Fibroblast of skin of abdomen (primary cell): ENCODE measurements around the gene CPE.
"Not testable (repeated sequence)": the region's sequence is repeated elsewhere in the genome, so short reads cannot be mapped to it uniquely, and the experiment has no call there.

Experiments used
- DNase-seq: peaks from one replicate; pipeline ENCODE4 v3.0.0-alpha.2; 2013

Gene CPE

GRCh38 chr4:165410214-165410613 is 31.4 kb downstream of the CPE start:
- DNase-seq = no peak

- DNase-seq = no peak
Observed at GRCh38 chr4:165415910-165416309, 37.1 kb downstream of the CPE start.

DNA sequence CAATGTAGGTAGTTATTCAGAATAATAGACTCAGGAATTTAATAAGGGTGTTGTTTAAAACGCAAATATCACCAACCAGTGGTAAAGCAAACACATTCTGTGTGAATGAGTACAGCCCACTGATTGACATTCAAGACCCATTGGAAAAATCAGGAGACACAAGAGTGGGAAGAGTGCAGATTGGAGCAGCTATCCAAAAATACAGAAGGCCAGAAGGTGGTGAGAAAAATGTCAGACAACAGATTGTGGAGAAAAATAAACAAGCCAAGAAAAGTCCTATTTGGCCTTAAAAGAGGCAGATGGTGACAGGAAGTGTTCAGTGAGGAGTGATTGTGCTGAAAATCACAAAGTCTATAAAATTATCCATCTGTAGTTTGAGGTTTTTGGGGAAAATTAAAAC is 39.3 kb downstream of the CPE start:
- DNase-seq = no peak

DNA sequence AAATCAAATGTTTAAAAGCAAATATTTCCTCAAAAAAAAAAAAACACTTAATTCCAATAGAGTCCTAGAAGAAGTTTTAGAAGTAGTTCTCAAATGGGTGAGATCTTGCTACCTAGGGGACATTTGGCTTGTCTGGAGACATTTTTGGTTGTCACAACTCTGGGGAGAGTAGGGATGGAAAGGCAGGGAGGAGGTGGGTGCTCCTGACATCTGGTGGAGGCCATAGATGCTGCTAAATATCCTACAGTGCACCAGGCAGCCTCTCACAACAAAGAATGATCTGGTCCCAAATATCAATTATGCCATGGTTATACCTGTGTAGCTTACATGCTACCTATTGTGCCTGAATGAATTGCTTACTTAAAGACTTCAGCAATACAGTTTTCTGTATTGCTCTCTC is 46.8 kb downstream of the CPE start:
- no peak for DNase-seq

- no peak for DNase-seq
Observed at GRCh38 chr4:165426331-165426730, 47.5 kb downstream of the CPE start.

- no peak for DNase-seq
Observed at GRCh38 chr4:165426823-165427222, 48.0 kb downstream of the CPE start.

DNA sequence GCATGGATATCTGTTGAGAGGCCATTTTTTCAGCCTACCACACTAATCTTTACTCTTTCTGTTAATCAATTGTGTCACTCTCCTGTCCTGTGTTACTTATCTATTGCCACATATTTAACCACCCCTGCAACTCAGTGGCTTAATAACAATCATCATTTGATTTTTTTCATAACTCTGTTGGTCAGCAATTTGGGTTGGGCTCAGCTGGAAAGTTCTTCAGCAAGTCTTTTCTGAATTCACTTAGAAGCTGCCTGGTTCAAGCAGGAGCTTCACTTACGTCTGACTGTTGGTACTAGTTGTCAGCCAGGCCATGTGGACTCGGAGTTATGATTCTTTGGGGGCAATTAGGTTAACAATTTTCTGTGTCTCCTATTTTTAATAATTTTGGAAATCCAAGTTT is 50.1 kb downstream of the CPE start:
- DNase-seq = no peak

DNA sequence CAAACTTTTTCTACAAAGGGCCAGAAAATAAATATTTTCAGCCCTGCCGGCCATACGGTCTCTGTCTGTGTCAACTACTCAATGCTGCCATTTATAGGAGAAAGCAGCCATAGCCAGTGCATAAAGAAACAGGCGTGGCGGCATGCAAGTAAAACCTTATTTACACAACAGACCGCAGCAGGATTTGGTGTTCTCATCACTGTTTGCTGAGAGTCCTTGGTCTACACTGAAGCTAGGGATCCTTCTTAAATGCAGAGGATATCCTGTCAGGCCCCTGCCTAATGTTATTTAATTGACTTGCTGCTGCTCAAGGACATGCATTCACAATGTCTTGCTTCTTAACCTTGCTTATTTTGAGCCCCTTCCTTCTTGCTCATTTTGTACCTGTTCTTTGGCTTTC is 54.7 kb downstream of the CPE start:
- DNase-seq = no peak

- DNase-seq = no peak
Observed at GRCh38 chr4:165437691-165438090, 58.9 kb downstream of the CPE start.

GRCh38 chr4:165439344-165439743 is 60.5 kb downstream of the CPE start:
- no peak for DNase-seq

DNA sequence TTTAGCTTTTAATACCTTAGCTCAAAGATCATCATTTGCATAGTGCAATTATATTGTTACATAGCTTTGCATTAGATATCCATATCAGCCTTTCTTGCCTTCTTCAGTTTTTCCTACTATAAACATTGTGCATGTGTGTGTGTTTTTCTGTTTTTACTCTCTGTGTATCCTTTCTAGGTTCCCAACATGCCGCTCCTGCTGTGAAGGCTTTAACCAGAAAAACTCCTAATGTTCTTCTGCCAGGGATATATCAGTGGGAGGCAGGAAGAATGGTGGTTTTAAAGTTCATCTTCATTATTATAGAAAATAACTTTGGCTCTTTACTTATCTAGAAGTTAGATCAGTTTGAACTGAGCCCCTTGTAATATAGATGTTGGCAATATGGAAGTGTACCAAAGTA is 61.2 kb downstream of the CPE start:
- DNase-seq = no peak

- DNase-seq = peak; percentile 79
Observed at GRCh38 chr4:165440415-165441158, 61.8 kb downstream of the CPE start.

GRCh38 chr4:165443276-165443675 is 64.5 kb downstream of the CPE start:
- DNase-seq = no peak

GRCh38 chr4:165448700-165449099 is 69.9 kb downstream of the CPE start:
- DNase-seq = no peak

GRCh38 chr4:165449333-165449732 is 70.5 kb downstream of the CPE start:
- DNase-seq = no peak

GRCh38 chr4:165450871-165451270 is 72.1 kb downstream of the CPE start:
- DNase-seq = no peak

DNA sequence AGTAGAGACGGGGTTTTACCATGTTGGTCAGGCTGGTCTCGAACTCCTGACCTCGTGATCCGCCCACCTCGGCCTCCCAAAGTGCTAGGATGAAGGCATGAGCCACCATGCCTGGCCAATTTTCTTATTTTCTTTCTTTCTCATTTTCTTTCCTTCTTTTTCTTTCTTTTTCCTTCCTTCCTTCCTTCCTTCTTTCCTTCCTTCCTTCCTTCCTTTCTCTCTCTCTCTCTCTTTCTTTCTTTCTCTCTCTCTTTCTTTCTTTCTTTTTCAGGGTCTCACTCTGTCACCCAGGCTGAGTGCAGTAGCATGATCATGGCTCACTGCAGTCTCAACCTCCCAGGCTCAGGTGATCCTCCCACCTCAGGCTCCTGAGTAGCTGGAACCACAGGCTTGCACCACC is 74.3 kb downstream of the CPE start:
- not testable (repeated sequence) for DNase-seq

- DNase-seq = no peak
Observed at GRCh38 chr4:165454426-165454825, 75.6 kb downstream of the CPE start.

DNA sequence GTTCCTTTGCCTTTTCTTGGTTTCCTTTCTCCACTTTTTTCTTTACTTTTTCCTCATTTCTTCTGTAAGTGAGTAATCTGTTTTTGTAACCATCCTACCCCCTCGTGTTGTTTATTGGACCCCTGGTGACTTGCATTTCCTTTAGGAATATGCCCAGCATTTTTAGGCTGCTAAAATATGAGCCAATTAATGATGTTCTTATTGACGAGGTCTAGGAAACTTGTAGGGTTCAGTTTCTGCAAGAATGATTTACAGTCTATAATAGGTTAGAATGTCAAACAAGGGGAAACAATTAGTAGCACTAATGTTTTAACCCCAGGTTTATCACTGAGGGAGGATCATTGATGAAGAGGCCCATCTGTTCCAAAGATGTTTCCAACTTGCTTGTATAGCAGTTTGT is 79.0 kb downstream of the CPE start:
- no peak for DNase-seq

DNA sequence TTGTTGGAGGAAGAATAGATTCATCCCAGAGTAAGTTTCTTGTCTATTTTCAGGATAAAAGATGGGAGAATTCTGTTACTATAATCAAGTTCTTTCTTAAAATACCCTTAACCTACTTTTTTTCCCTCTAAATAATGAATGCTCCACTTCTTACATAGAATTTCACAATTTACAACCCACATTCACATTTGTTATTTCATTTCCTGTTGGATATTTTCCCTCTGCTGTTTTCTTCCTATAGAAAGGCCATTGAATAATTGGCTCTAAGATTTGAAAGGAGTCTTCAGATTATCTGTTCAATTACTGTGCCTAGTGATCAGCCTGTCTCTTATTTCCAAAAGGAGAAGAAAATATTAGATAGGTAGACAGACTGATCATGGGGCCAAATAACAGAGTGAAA is 79.7 kb downstream of the CPE start:
- DNase-seq = no peak

GRCh38 chr4:165461159-165461821 is 82.5 kb downstream of the CPE start:
- DNase-seq = peak; percentile 94

DNA sequence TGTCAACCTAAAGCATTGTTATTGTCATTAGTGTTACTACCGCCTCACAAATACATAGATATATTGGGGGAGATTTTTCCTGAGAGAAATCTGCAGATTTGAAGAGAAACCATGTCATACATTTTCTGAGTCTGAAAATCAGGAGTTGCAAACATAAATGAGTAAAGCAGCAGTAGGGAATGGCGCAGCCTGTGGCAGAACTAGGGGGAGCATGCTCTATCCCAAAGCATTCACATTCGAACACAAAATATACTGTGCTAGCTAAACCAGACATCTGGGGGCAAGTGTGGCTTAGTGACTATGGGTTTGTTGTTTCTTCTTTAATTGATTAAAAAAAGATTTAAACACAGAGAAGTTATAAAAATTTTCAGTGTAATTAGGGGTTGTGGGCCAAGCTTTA is 83.2 kb downstream of the CPE start:
- DNase-seq = no peak

DNA sequence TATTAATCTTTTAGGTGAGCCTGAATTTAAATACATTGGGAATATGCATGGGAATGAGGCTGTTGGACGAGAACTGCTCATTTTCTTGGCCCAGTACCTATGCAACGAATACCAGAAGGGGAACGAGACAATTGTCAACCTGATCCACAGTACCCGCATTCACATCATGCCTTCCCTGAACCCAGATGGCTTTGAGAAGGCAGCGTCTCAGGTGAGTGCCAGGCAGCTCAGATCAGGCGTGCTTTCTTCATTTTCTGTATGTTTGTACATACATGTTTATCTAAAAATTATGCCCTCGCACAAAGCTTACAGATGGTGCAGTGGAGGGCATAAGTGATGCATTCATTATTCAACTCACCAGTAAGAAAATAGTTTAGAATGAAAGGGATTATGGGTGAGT is 85.6 kb downstream of the CPE start:
- no peak for DNase-seq

DNA sequence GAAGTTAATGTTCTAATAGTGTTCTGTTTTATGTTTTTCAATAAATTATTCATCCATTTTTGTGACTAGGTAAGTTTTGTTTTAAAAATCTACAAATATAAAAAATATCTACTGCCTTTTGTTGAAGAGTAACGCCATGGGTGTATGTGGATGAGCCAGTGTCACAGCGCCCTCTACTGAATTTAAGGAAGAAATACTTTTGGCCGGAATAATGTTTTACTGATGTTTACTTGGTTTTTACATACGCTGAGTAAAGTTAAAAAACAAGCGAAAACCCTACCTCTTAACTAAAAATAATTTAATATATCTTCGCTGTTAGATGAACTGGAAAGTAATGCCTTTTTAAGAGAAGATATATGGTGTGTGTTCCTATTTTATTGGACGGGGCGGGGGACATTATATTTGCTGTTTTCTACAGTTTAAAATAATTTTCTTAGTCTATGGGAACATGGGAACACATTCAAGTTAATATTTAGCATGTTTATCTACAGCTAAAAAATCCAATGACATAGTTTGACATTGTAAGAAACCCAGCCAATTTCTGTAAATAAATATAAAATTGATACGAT is 86.1 kb downstream of the CPE start:
- DNase-seq = peak; percentile 45
